ENCODE measurements around the gene B4GALT6. TPM values are rescaled to one million over a fixed set of nuclear protein-coding genes. Genes with fewer than 3 reads are reported as not detected.

Gene B4GALT6
- total and polyA plus RNA-seq, 2 of the 4 experiments (the other 2 are of a cell fraction): 1.1 to 3.9 TPM

DNA sequence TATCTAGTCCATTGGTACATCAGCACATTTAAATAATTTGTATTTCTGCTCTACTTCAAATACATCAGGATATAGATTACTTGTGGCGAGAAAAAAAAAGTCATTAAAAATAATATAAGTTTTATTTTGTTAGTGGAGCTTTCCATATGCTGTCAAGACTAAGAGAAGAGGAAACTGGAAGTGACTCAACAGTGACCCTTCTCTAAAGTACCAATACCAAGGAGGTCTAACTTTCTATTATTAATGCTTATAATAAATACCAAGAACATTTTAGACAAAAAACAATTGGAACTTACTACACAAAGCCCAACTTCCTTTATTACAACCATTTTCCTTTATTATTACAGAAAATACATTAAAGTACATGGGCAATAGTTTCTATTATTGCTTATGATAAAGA, 52.9 kb downstream of the B4GALT6 start:
- Histone ChIP-seq H3K56ac (ENCODE audit: extremely low read depth, insufficient read depth, low read length) (no peak overlapping the region), H3K18ac (ENCODE audit: low read depth, low read length) (no peak overlapping the region), H2BK20ac (ENCODE audit: low read depth, low read length) (no peak overlapping the region), H3K9me3 (ENCODE audit: control insufficient read depth, insufficient read depth, low read length) (no peaks in the 10 kb centered on the region), H4K5ac (ENCODE audit: low read depth, low read length) (no peak overlapping the region), H2BK120ac (ENCODE audit: low read depth, low read length) (no peak overlapping the region), H3K36me3 (ENCODE audit: control insufficient read depth, insufficient read depth, low read length) (no peaks in the 10 kb centered on the region), H3K4me3 (ENCODE audit: insufficient read depth, low read depth, low read length) (no peak overlapping the region), H3K27ac (ENCODE audit: insufficient read depth, low read length) (no peak overlapping the region), H3K4me1 (ENCODE audit: control insufficient read depth, insufficient read depth, low read length) (no peaks in the 10 kb centered on the region), H2AFZ (replicated peaks; ENCODE audit: low read length, poor library complexity) (no peak overlapping the region), H2AK9ac (replicated peaks; ENCODE audit: low read depth, low read length, poor library complexity) (no peak overlapping the region), H3K27me3 (ENCODE audit: control insufficient read depth, insufficient read depth, low read length) (no peaks in the 10 kb centered on the region), H3K14ac (replicated peaks; ENCODE audit: low read depth, low read length) (no peak overlapping the region), H4K91ac (ENCODE audit: insufficient read depth, low read depth, low read length) (no peak overlapping the region), H4K20me1 (ENCODE audit: insufficient read depth, low read length) (no peaks in the 10 kb centered on the region), H3K4me2 (ENCODE audit: low read depth, low read length) (no peak overlapping the region), H2AK5ac (ENCODE audit: low read depth, low read length) (no peak overlapping the region), H3K9ac (ENCODE audit: low read depth, low read length) (no peak overlapping the region), H2BK15ac (ENCODE audit: low read depth, low read length) (no peak overlapping the region), H3K4ac (ENCODE audit: low read depth, low read length) (no peak overlapping the region), H2BK5ac (ENCODE audit: low read depth, low read length, poor library complexity, severe bottlenecking) (no peak overlapping the region), H3K23ac (ENCODE audit: low read depth, low read length) (no peak overlapping the region), H4K8ac (ENCODE audit: low read depth in 2 of 2, low read length in 2 of 2) (no peak overlapping the region), H3K9me1 (ENCODE audit: insufficient read depth, low read length) (no peaks in the 10 kb centered on the region), H3K79me1 (ENCODE audit: low read depth in 1 of 2, low read length in 2 of 2) (no peaks in the 10 kb centered on the region)
- POLR2A ChIA-PET (ENCODE audit: unreplicated experiment): no interaction called here
- CTCF ChIA-PET: no interaction called here
- in situ Hi-C loops (cut with MboI; ENCODE audit: low sequenced_read_pairs) (no loop called here), intact Hi-C loops (cut with micrococcal nuclease) (no loop called here), dilution Hi-C loops (cut with HindIII; ENCODE audit: low sequenced_read_pairs, unreplicated experiment) (no loop called here)
- ATAC-seq (ENCODE audit: low read depth): no peak
- TF ChIP-seq RCOR1 (IDR thresholded peaks at IDR 0.05; ENCODE audit: insufficient replicate concordance, low read length): no peak
- no peak for TF ChIP-seq MAZ (IDR thresholded peaks at IDR 0.05; ENCODE audit: borderline replicate concordance, low read depth, low read length)
- no peak for TF ChIP-seq FOS (IDR thresholded peaks at IDR 0.05; ENCODE audit: low read depth, low read length)
- TF ChIP-seq SMC3 (IDR thresholded peaks at IDR 0.05; ENCODE audit: low read depth, low read length): no peak
- no peak for TF ChIP-seq CEBPB (IDR thresholded peaks at IDR 0.05; ENCODE audit: low read depth, low read length)
- TF ChIP-seq MAFK (IDR thresholded peaks at IDR 0.05; ENCODE audit: low read depth, low read length): no peak
- no peak for TF ChIP-seq POLR2A (IDR thresholded peaks at IDR 0.05; ENCODE audit: low read depth, low read length)
- TF ChIP-seq NFE2L2 (IDR thresholded peaks at IDR 0.05; ENCODE audit: low read depth, low read length): no peak
- TF ChIP-seq, protein P1, sequence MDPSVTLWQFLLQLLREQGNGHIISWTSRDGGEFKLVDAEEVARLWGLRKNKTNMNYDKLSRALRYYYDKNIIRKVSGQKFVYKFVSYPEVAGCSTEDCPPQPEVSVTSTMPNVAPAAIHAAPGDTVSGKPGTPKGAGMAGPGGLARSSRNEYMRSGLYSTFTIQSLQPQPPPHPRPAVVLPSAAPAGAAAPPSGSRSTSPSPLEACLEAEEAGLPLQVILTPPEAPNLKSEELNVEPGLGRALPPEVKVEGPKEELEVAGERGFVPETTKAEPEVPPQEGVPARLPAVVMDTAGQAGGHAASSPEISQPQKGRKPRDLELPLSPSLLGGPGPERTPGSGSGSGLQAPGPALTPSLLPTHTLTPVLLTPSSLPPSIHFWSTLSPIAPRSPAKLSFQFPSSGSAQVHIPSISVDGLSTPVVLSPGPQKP (IDR thresholded peaks at IDR 0.05; ENCODE audit: borderline replicate concordance, low read depth, low read length): no peak
- TF ChIP-seq RAD21 (IDR thresholded peaks at IDR 0.05; ENCODE audit: low read length): no peak
- TF ChIP-seq, protein P2, sequence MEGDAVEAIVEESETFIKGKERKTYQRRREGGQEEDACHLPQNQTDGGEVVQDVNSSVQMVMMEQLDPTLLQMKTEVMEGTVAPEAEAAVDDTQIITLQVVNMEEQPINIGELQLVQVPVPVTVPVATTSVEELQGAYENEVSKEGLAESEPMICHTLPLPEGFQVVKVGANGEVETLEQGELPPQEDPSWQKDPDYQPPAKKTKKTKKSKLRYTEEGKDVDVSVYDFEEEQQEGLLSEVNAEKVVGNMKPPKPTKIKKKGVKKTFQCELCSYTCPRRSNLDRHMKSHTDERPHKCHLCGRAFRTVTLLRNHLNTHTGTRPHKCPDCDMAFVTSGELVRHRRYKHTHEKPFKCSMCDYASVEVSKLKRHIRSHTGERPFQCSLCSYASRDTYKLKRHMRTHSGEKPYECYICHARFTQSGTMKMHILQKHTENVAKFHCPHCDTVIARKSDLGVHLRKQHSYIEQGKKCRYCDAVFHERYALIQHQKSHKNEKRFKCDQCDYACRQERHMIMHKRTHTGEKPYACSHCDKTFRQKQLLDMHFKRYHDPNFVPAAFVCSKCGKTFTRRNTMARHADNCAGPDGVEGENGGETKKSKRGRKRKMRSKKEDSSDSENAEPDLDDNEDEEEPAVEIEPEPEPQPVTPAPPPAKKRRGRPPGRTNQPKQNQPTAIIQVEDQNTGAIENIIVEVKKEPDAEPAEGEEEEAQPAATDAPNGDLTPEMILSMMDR (conservative IDR thresholded peaks at IDR 0.05; ENCODE audit: low read depth, low read length): no peak
- TF ChIP-seq BHLHE40 (IDR thresholded peaks at IDR 0.05; ENCODE audit: low read depth, low read length): no peak
- no peak for TF ChIP-seq RFX5 (IDR thresholded peaks at IDR 0.05; ENCODE audit: low read depth, low read length)
- TF ChIP-seq, protein P3, sequence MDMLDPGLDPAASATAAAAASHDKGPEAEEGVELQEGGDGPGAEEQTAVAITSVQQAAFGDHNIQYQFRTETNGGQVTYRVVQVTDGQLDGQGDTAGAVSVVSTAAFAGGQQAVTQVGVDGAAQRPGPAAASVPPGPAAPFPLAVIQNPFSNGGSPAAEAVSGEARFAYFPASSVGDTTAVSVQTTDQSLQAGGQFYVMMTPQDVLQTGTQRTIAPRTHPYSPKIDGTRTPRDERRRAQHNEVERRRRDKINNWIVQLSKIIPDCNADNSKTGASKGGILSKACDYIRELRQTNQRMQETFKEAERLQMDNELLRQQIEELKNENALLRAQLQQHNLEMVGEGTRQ (IDR thresholded peaks at IDR 0.05; ENCODE audit: low read depth, low read length): no peak
- no peak for TF ChIP-seq MXI1 (IDR thresholded peaks at IDR 0.05; ENCODE audit: borderline replicate concordance, low read depth, low read length)
- TF ChIP-seq CHD1 (IDR thresholded peaks at IDR 0.05; ENCODE audit: low read depth, low read length): no peak
- no peak for DNase-seq
- BruUV-seq (replicated peaks): no TSS peak
- WGBS, 2 experiments (ENCODE audit: extremely low coverage in 2 of 2, insufficient read length in 1 of 2): no CpG with 5 or more reads among the region's 1 CpG
